Heart right ventricle (tissue), 16 donors: ENCODE results near the gene FOXRED1. TPM values are rescaled to one million over a fixed set of nuclear protein-coding genes. Genes with fewer than 3 reads are reported as not detected.
A peak's percentile ranks its signal among the peaks of the same experiment; 100 is the strongest.

ENCODE experiments used
- ATAC-seq, 8 donors: fragments of 200-7000 bp; cut with Tn5 transposase; one replicate each; pipeline ENCODE4 v1.9.1; 2020; ENCODE audit warnings: mild to moderate bottlenecking in 8 of 8, moderate library complexity in 8 of 8, moderate number of reproducible peaks in 1 of 8
- DNase-seq, 2 donors: peaks; one replicate each; pipeline ENCODE4 v3.0.0-alpha.2; 2020
- H3K27ac ChIP-seq, 10 donors: fragments of 200-600 bp; sonication (generic) in 2 of 10; one replicate each; pipeline versions ENCODE4 v1.5.0 to v1.8.0; 2020 to 2022; ENCODE audit warnings: mild to moderate bottlenecking in 3 of 10
- H3K27me3 ChIP-seq, 7 donors: fragments of 200-600 bp; one replicate each; pipeline ENCODE4 v1.8.0; 2021 to 2022; ENCODE audit warnings: mild to moderate bottlenecking in 2 of 7
- H3K36me3 ChIP-seq, 9 donors: fragments of 200-600 bp; sonication (generic) in 1 of 9; one replicate each; pipeline versions ENCODE4 v1.5.0 to v1.8.0; 2020 to 2022; ENCODE audit warnings: mild to moderate bottlenecking in 2 of 9
- H3K4me1 ChIP-seq, 9 donors: fragments of 200-600 bp; sonication (generic) in 1 of 9; one replicate each; pipeline versions ENCODE4 v1.5.0 to v1.8.0; 2020 to 2022; ENCODE audit warnings: mild to moderate bottlenecking in 4 of 9
- H3K4me3 ChIP-seq, 10 donors: fragments of 200-600 bp; sonication (generic) in 2 of 10; one replicate each; pipeline versions ENCODE4 v1.5.0 to v1.8.0; 2020 to 2022; ENCODE audit warnings: mild to moderate bottlenecking in 7 of 10, moderate library complexity in 2 of 10
- H3K9me3 ChIP-seq, 11 donors: fragments of 200-600 bp in 10 of 11; sonication (generic) in 2 of 11; one replicate each; pipeline versions ENCODE4 v1.5.0 to v1.8.0; 2013 to 2022; ENCODE audit warnings: mild to moderate bottlenecking in 2 of 11, control low read depth in 1 of 11, moderate library complexity in 1 of 11
- WGBS, 2 donors: extraction: QIAGEN DNeasy Blood & Tissue Kit; methylation state at CpG; one replicate each; pipeline ENCODE4 v1.1.7; 2013; ENCODE audit warnings: inconsistent platforms in 1 of 2; 5-methylcytosine and 5-hydroxymethylcytosine counted together
- intact Hi-C, 10 donors: fragments of 100-400 bp; cut with DNase I; formaldehyde crosslinking; loops; one replicate each; pipeline versions ENCODE4 v1.11.1 to v1.14.2; 2022
- polyA plus RNA-seq, 2 donors: library from polyadenylated mRNA; stranded (reverse); fragments of 200-250 nt; gene quantifications; one replicate each; pipeline ENCODE4 v1.2.3, GENCODE V29; 2013
- total RNA-seq, 10 donors: library from RNA; stranded (reverse); fragmentation: NEBNext Ultra II Directional in 3 of 10; extraction: Animal tissue kit (Norgen Biotek cat#: 25700) in 3 of 10; gene quantifications; one replicate each; pipeline versions ENCODE4 v1.2.1 to v1.2.4, GENCODE V29; 2021 to 2023
- TF ChIP-seq, protein P1 (sequence below), 9 donors: fragments of 200-600 bp; sonication (generic) in 2 of 9; IDR thresholded peaks; one replicate each; pipeline versions ENCODE4 v1.5.0 to v1.8.0; 2021 to 2022; ENCODE audit warnings: antibody characterized with exemption in 9 of 9, mild to moderate bottlenecking in 5 of 9, moderate library complexity in 1 of 9
- donor health status: Arrhythmogenic right ventricular cardiomyopathy.
- donor health status: ischemic (EF 13 %, LVEDD 7.1; RV severe dilation, severe dysfunction).
- donor health status: healthy with polysubstance abuse.
- donor health status: DM: no; HTN: yes; CAD: no.
- donor health status: DM: no; HTN: no; CAD: no.
- donor health status: ischemic (EF 25% LVEDD 6.9; RV normal size, moderate dysfunction).
- donor health status: ischemic (EF 25% LVEDD 5.7; RV mildly dilated, moderate dysfunction).
- donor health status: healthy.
- donor health status: DM: yes; HTN: yes; CAD: no.
- donor health status: Ischemic cardiomyopathy.
- donor health status: ischemic (EF 35%, LVEDD 5.7; RV mildly dilated, moderate dysfunction).
- donor health status: nonischemic (EF 11% LVEDD 7.7; RV severe dilation, severe dysfunction).
- donor health status: DM: yes; HTN: yes; CAD: no.
- donor health status: PGD.
- donor health status: ischemic (EF 29% LVEDD 5.4; RV normal size, mild dysfunction).
- donor health status: nonischemic (EF 23%, LVEDD 6.1; RV moderate dilation, normal function).

The FOXRED1 gene
- total and polyA plus RNA-seq, 12 donors: 19.0 to 46.3 (median 32.1) TPM

DNA sequence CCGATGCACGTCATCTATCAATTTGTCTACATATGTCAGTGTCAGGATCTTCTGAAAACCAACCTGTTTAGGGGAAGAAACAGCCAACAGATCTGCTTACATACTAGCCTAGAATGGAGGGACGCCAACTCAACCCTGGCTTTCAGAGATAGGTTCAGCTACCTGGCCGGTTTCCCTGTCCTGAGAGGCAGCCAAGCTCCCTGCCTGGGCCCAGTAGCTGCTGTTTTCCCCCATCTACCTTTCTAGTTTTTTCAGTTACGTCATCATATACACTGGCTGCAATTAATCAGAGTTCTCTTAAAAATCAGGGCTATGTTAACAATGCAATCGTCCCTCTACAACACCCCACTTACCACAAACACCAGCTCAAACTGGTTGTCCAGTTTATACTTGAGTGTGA is 1.3 kb upstream of the FOXRED1 start:
- H3K9me3 ChIP-seq: no peaks in the 10 kb centered on the region
- ATAC-seq: no peak
- no peak for DNase-seq
- peaks cover 5 to 26% (median 21%) of the 10 kb centered on the region in 9 donors for H3K4me1 ChIP-seq
- TF ChIP-seq, protein P1, sequence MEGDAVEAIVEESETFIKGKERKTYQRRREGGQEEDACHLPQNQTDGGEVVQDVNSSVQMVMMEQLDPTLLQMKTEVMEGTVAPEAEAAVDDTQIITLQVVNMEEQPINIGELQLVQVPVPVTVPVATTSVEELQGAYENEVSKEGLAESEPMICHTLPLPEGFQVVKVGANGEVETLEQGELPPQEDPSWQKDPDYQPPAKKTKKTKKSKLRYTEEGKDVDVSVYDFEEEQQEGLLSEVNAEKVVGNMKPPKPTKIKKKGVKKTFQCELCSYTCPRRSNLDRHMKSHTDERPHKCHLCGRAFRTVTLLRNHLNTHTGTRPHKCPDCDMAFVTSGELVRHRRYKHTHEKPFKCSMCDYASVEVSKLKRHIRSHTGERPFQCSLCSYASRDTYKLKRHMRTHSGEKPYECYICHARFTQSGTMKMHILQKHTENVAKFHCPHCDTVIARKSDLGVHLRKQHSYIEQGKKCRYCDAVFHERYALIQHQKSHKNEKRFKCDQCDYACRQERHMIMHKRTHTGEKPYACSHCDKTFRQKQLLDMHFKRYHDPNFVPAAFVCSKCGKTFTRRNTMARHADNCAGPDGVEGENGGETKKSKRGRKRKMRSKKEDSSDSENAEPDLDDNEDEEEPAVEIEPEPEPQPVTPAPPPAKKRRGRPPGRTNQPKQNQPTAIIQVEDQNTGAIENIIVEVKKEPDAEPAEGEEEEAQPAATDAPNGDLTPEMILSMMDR (IDR thresholded peaks at IDR 0.05): no peak
- peak overlapping the region in 7 of 10 donors; percentile 91 to 95 (median 93) for H3K27ac ChIP-seq
- WGBS, 2 donors: 68 to 76% methylated on average over 6 of the region's 6 CpGs
- peak overlapping the region; percentile 76 to 97 (median 89) for H3K4me3 ChIP-seq
- intact Hi-C loops: loop anchor here in 7 of 10 donors (2.0 to 10.0 kb wide), 4 partner anchors 15 to 343 kb away; partner anchors contain the start of genes FAM118B (in 7 of the 7), RPUSD4 (in 7 of the 7) and TIRAP (in 1 of the 7)
- H3K36me3 ChIP-seq: peaks cover 0 to 58% (median 42%) of the 10 kb centered on the region in 9 donors
- no peaks in the 10 kb centered on the region for H3K27me3 ChIP-seq

DNA sequence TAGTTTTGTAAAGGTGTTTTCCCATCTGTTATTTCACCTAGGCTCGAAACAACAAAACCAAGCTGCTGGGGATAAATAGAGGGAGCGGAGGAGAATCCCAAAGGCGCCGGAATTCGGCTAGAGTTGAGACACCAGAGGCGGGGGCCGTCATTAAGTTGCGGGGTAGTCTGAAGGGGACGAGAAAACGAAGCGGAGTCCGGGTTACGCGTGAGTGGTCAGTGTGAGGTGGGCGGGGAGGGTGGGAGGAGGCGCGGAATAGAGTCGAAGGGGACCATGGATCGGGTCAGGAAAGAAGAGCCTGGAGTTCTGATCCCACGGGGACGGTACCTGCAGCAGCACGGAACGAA is 620 bp upstream of the FOXRED1 start:
- peak overlapping the region; percentile 70 to 95 (median 93) for H3K27ac ChIP-seq
- H3K36me3 ChIP-seq: peaks cover 0 to 58% (median 36%) of the 10 kb centered on the region in 9 donors
- H3K4me1 ChIP-seq: peaks cover 5 to 26% (median 21%) of the 10 kb centered on the region in 9 donors
- intact Hi-C loops: loop anchor here in 7 of 10 donors (2.0 to 10.0 kb wide), 4 partner anchors 14 to 344 kb away; partner anchors contain the start of genes FAM118B (in 7 of the 7), RPUSD4 (in 7 of the 7) and TIRAP (in 1 of the 7)
- WGBS, 2 donors: 0% methylated on average over 23 of the region's 23 CpGs
- H3K9me3 ChIP-seq: no peaks in the 10 kb centered on the region
- TF ChIP-seq, protein P1 (IDR thresholded peaks at IDR 0.05): no peak
- ATAC-seq (peak; percentile 2 to 48 (median 14)), DNase-seq (no peak)
- H3K4me3 ChIP-seq: peak overlapping the region; percentile 76 to 97 (median 89)
- no peaks in the 10 kb centered on the region for H3K27me3 ChIP-seq

DNA sequence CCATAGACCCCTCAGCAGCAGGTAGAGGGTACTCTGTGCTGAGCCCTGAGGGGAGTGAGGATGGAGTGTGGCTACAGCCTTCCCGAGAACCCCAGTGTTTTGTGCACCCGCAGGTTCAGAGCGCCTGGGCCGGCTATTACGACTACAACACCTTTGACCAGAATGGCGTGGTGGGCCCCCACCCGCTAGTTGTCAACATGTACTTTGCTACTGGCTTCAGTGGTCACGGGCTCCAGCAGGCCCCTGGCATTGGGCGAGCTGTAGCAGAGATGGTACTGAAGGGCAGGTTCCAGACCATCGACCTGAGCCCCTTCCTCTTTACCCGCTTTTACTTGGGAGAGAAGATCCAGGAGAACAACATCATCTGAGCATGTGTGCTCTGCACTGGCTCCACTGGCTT is 8.4 kb downstream of the FOXRED1 start:
- TF ChIP-seq, protein P1 (IDR thresholded peaks at IDR 0.05): no peak
- Histone ChIP-seq H3K36me3 (peaks cover 0 to 63% (median 0%) of the 10 kb centered on the region in 9 donors), H3K27me3 (no peaks in the 10 kb centered on the region), H3K4me1 (peaks cover 0 to 25% (median 9%) of the 10 kb centered on the region in 9 donors), H3K27ac (no peak overlapping the region), H3K9me3 (no peaks in the 10 kb centered on the region), H3K4me3 (no peak overlapping the region)
- WGBS, 2 donors: 95 to 97% methylated on average over 11 of the region's 11 CpGs
- no peak for ATAC-seq
- no peak for DNase-seq
- intact Hi-C loops: no loop called here

DNA sequence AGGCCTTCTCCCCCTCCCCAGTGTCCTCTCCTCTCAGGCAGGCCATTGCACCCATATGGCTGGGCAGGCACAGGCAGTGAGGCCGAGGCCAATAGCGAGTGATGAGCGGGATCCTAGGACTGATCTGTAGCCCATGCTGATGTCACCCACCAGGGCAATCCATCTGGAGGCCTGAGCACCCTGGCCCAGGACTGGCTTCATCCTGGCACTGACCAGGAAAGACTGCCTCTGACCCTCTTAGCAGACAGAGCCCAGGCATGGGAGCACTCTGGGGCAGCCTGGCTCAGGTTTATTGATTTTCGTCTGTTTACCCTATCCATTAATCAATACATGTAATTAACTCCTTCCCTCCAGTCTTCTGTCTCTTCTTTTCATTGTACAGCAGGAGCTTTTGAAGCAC is 8.8 kb downstream of the FOXRED1 start:
- no peak for DNase-seq
- Histone ChIP-seq H3K4me3 (no peak overlapping the region), H3K9me3 (no peaks in the 10 kb centered on the region), H3K27ac (no peak overlapping the region), H3K4me1 (peaks cover 0 to 29% (median 11%) of the 10 kb centered on the region in 9 donors), H3K36me3 (peaks cover 0 to 58% (median 0%) of the 10 kb centered on the region in 9 donors), H3K27me3 (no peaks in the 10 kb centered on the region)
- intact Hi-C loops: no loop called here
- ATAC-seq: no peak
- TF ChIP-seq, protein P1 (IDR thresholded peaks at IDR 0.05): no peak
- 91 to 93% methylated on average over 4 of the region's 4 CpGs for WGBS, 2 donors
